LNCaP clone FGC (cell line): ENCODE results near the gene CENPI.
"Not testable (repeated sequence)": the region's sequence is repeated elsewhere in the genome, so short reads cannot be mapped to it uniquely, and the experiment has no call there.

ENCODE experiments used
- DNase-seq: peaks from one replicate; pipeline ENCODE4 v3.0.0-alpha.2; 2011; ENCODE audit warnings: low read depth
- H3K4me3 ChIP-seq: 2 replicates; pipeline ENCODE4 v1.5.1; 2011; ENCODE audit warnings: mild to moderate bottlenecking, low read depth, low read length, control low read depth
- TF ChIP-seq, protein P1 (sequence below): IDR thresholded peaks from 2 replicates; pipeline ENCODE4 v1.5.1; 2012; ENCODE audit warnings: mild to moderate bottlenecking; ENCODE audit not compliant: control insufficient read depth, insufficient read depth; ENCODE audit errors: extremely low read depth

The CENPI gene, protein sequence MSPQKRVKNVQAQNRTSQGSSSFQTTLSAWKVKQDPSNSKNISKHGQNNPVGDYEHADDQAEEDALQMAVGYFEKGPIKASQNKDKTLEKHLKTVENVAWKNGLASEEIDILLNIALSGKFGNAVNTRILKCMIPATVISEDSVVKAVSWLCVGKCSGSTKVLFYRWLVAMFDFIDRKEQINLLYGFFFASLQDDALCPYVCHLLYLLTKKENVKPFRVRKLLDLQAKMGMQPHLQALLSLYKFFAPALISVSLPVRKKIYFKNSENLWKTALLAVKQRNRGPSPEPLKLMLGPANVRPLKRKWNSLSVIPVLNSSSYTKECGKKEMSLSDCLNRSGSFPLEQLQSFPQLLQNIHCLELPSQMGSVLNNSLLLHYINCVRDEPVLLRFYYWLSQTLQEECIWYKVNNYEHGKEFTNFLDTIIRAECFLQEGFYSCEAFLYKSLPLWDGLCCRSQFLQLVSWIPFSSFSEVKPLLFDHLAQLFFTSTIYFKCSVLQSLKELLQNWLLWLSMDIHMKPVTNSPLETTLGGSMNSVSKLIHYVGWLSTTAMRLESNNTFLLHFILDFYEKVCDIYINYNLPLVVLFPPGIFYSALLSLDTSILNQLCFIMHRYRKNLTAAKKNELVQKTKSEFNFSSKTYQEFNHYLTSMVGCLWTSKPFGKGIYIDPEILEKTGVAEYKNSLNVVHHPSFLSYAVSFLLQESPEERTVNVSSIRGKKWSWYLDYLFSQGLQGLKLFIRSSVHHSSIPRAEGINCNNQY

DNA sequence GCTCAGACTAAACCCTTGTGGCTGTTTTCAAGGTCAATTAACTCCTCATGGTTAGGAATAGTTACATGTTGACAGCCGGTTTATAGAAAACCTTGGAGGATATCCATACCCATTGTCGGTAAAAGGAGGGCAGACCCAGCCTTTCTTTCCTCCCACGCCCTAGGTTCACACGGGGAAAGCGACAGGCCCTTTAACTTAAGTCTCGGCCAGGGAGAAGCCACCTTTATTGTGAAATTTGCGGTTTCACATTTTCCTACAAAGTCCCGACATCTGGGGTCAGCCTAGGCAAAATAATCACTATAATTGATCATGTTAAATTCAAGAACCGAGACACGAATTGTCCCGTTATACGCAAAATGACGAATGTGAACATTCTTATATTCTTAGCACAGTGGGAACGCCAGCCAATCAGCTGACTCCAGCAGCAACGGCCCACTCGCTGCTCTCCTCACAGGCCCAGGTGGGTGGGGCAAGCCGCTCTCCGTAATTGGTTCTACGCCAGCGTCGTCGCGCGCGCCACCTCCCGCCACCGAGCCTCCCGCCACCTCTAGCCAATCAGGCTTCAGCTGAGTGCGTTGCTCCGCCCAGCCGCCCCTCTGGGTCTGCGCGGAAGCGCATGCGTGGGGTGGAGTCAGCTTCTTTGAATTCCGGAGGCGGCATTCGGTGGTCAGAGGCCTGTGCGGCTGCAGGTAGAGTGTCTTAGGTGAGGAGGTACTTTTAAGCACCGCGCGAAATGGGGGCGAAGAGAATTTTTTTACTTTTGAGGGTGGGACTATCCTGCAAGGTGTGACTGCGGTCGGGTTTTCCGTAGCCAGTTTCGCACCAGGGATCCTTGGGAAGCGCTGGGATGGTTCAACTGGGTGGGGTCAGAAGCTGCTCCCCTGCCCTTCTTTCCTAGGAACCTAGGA, at the start of gene CENPI:
Gene CENPI (plus strand): TSS at position 659 of the 908 bp plus-strand sequence. CDS start 2,867 bp downstream, outside the sequence.
- peak within 1 kb of the TSS; percentile 62 for H3K4me3 ChIP-seq
- TF ChIP-seq, protein P1, sequence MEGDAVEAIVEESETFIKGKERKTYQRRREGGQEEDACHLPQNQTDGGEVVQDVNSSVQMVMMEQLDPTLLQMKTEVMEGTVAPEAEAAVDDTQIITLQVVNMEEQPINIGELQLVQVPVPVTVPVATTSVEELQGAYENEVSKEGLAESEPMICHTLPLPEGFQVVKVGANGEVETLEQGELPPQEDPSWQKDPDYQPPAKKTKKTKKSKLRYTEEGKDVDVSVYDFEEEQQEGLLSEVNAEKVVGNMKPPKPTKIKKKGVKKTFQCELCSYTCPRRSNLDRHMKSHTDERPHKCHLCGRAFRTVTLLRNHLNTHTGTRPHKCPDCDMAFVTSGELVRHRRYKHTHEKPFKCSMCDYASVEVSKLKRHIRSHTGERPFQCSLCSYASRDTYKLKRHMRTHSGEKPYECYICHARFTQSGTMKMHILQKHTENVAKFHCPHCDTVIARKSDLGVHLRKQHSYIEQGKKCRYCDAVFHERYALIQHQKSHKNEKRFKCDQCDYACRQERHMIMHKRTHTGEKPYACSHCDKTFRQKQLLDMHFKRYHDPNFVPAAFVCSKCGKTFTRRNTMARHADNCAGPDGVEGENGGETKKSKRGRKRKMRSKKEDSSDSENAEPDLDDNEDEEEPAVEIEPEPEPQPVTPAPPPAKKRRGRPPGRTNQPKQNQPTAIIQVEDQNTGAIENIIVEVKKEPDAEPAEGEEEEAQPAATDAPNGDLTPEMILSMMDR: no peak
- peak; percentile 73 for DNase-seq

DNA sequence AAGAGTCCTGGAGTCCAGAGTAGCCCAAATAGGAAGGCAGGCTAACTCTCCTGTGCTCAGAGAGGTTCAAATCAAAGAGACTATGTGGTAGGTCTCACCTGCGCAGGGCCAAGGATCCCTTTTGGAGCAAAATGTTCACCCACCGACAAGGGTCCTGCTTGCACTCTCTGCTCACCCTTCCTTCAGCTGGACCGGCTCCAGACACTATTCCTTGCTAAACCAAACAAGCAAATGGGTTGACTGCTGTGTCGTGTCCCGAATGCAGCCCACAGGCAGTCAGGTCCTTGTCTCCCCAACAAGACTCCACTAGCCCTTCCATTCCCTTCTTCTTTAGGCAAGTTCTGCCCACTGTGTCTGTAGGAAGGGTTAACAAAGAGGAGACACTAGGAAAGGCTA, 46.9 kb upstream of the CENPI start:
- TF ChIP-seq, protein P1: no peak
- H3K4me3 ChIP-seq: peak overlapping the region; percentile 62
- no peak for DNase-seq

DNA sequence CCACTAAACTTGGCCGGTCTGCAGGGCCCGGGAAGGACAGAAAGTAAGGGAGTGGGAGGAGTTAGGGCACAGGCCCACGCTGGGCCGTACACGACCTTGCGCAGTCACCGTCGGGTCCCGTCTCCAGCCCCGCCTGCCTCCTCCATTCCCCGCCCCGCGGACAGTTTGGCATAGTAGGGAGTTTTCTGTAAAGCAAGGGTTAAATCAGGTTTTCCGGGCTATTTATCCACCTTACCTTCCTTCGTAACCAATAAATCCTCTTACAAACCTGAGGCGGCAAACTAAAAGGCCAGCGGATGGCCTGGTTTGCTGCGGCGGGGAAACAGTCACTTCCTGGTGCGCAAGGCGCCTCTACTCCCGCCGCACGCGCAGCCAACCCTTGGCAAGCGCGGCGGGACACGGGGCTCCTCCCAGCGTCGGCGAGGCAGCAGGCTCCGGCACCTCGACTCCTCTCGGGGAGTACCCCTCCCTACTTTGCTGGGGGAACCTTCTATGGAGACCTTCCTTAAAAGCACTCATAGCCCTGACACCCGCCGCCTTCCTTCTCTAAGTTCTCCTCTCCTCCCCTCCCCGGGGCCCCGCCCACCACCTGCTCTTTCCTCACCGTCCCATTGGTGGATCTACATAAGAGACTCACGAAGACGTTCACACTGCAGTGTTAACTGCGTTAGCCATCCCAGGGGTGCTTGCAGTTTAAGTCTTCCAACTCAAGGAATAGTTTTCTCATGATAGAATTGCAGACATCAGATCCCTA, 46.3 kb upstream of the CENPI start, which contains the start of gene TRMT2B:
Gene TRMT2B (minus strand): TSS at position 563 of the 754 bp plus-strand sequence. CDS start 9,822 bp downstream, outside the sequence.
- TF ChIP-seq, protein P1: no peak
- DNase-seq: peak; percentile 36
- peak within 1 kb of the TSS; percentile 62 for H3K4me3 ChIP-seq

- H3K4me3 ChIP-seq, DNase-seq: not testable (repeated sequence)
These were observed 41.5 kb upstream of the CENPI start for GRCh38 chrX:101056551-101056950.

DNA sequence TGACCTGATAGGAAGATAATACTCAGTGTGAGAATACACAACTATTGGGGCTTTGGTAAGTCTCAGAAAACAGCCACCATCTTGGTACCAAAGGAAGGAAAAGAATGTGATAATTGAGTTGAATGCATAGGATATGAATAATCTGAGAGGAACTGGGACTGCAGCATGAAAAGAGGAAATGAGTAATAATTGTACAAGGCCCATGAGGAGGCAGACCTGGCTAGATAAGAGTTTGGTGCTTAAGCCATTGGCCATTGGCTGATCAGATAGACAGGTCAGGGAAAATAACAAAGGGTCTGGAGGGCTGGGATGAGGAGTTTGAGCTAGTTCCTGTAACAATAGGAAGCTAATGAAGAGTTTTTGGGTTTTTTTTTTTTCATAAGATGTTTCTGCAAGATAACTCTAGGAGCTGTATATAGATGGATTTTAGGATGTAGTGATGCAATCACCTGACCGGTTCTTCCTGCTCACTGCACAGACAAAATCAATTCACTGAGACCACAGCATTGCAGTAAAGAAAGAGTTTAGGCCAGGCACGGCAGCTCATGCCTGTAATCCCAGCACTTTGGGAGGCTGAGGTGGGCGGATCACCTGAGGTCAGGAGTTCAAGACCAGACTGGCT, 40.8 kb upstream of the CENPI start:
- no peak for DNase-seq

DNA sequence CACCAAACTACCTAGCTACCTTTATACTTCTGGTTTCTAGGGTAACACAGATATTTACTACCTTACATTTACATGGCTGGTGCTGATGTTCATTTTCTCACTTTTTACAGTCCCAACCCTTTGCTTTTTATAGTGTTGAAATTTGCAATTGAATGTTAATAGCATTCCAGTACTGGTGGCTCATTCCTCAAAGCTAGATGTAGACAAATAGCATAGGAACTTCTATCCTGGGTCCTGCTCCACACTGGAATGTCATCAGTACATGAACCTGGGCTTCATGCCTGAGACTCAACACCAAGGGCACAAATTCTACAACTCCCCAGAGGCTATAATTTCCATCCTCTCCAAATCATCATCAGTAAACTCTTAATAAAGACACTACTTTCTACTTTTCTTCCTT, 35.8 kb upstream of the CENPI start:
- no peak overlapping the region for H3K4me3 ChIP-seq
- DNase-seq: no peak
- TF ChIP-seq, protein P1: no peak

More for the DNA sequence above, 40.8 kb upstream of the CENPI start:
- TF ChIP-seq, protein P1: no peak
- no peak overlapping the region for H3K4me3 ChIP-seq
